DND-41 (cell line): ENCODE data around the gene APBA3.

Experiments used
- EZH2 ChIP-seq: IDR thresholded peaks from 3 replicates; pipeline ENCODE4 v1.6.1; 2012; ENCODE audit warnings: borderline replicate concordance, low read depth, mild to moderate bottlenecking, moderate library complexity, low read length, inconsistent platforms; ENCODE audit not compliant: severe bottlenecking
- TF ChIP-seq, protein P1 (sequence below): IDR thresholded peaks from 2 replicates; pipeline ENCODE4 v1.5.1; 2012; ENCODE audit warnings: borderline replicate concordance, low read length, moderate library complexity, mild to moderate bottlenecking; ENCODE audit not compliant: poor library complexity, severe bottlenecking; ENCODE audit errors: extremely low read depth

GRCh38 chr19:3778899-3779723 lies 17.6 kb upstream of the APBA3 start:
- TF ChIP-seq, protein P1, sequence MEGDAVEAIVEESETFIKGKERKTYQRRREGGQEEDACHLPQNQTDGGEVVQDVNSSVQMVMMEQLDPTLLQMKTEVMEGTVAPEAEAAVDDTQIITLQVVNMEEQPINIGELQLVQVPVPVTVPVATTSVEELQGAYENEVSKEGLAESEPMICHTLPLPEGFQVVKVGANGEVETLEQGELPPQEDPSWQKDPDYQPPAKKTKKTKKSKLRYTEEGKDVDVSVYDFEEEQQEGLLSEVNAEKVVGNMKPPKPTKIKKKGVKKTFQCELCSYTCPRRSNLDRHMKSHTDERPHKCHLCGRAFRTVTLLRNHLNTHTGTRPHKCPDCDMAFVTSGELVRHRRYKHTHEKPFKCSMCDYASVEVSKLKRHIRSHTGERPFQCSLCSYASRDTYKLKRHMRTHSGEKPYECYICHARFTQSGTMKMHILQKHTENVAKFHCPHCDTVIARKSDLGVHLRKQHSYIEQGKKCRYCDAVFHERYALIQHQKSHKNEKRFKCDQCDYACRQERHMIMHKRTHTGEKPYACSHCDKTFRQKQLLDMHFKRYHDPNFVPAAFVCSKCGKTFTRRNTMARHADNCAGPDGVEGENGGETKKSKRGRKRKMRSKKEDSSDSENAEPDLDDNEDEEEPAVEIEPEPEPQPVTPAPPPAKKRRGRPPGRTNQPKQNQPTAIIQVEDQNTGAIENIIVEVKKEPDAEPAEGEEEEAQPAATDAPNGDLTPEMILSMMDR, result no peak
- TF ChIP-seq EZH2, result no peak
